ENCODE data around the gene HIVEP3.

Gene HIVEP3

DNA sequence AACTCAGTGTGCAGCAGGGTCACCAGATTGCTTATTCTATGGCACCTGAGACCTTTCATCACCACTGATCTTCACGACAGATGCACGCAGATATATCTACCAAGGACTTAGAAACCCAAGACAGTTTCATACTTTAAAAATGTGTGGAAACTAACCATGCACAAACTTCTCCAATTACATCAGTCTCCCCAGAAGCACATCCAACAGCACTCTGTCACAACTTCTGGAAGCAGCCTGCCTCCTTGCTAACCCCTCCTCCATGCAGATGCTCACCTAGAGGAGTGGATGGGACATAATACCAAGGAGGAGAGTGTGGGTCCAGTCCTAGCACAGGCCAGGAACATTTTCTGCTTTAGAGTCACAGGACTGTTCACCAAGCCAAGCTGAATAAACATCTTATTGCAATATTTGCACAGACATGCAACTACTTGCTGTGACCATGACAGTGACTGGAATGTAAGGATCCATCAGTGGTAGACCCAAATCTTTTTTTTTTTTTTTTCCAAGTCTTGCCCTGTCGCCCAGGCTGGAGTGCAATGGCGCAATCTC lies 69.4 kb downstream of the HIVEP3 start:
- no peaks in the 10 kb centered on the region for H3K79me2 ChIP-seq
- no peaks in the 10 kb centered on the region for H3K36me3 ChIP-seq (ENCODE audit: control insufficient read depth, insufficient read depth, low read length)
- no peak overlapping the region for H3K9ac ChIP-seq
- no peak overlapping the region for H3K27ac ChIP-seq
- no peak overlapping the region for H2AFZ ChIP-seq
- TF ChIP-seq, protein P1, sequence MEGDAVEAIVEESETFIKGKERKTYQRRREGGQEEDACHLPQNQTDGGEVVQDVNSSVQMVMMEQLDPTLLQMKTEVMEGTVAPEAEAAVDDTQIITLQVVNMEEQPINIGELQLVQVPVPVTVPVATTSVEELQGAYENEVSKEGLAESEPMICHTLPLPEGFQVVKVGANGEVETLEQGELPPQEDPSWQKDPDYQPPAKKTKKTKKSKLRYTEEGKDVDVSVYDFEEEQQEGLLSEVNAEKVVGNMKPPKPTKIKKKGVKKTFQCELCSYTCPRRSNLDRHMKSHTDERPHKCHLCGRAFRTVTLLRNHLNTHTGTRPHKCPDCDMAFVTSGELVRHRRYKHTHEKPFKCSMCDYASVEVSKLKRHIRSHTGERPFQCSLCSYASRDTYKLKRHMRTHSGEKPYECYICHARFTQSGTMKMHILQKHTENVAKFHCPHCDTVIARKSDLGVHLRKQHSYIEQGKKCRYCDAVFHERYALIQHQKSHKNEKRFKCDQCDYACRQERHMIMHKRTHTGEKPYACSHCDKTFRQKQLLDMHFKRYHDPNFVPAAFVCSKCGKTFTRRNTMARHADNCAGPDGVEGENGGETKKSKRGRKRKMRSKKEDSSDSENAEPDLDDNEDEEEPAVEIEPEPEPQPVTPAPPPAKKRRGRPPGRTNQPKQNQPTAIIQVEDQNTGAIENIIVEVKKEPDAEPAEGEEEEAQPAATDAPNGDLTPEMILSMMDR (IDR thresholded peaks at IDR 0.05), result no peak
- no peak overlapping the region for H3K4me3 ChIP-seq (ENCODE audit: low read depth, low read length)
- no peaks in the 10 kb centered on the region for H3K9me3 ChIP-seq (ENCODE audit: control insufficient read depth, low read length)
- no peaks in the 10 kb centered on the region for H3K27me3 ChIP-seq (ENCODE audit: control insufficient read depth, insufficient read depth, low read length)
- no peaks in the 10 kb centered on the region for H3K4me1 ChIP-seq
- H3K4me2 ChIP-seq (ENCODE audit: low read length), result no peak overlapping the region

DNA sequence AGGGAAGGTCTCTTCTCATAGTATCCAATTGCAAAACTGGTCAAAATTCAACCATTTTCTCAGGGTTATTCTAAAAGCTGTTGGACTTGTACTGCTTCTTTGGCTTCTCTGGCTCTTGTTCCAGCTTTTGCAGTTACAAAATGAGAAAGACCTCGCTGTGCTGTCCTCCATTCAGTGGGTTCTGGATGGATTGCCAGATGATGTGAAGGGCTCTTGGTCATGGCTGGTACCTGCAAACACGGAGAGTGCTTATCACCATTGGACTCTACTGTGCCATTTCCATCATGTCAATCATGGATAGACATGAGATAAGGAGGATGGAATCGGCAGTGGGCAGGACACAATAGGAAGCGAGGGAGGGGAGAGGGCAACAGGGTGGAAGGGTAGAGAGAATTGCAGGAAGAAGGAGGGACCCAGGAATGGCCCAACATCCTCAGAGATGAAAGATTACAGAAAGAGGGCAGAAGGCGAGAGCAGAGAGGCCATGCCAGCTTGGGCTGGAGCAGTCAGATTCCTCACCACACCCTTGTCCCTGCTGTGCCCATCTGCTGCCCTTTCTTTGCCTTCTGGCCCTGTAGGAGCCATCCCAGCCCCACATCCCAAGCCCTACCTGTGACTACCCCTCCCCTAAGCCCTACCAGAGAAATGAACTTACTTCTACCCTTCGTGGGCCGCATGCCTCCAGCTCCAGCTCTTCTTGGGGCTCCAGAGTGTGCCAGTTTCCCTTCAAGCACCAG lies 70.3 kb downstream of the HIVEP3 start:
- Histone ChIP-seq H3K4me3 (ENCODE audit: low read depth, low read length) (no peak overlapping the region), H3K9me3 (ENCODE audit: control insufficient read depth, low read length) (no peaks in the 10 kb centered on the region), H3K27ac (no peak overlapping the region), H2AFZ (no peak overlapping the region), H3K79me2 (no peaks in the 10 kb centered on the region), H3K27me3 (ENCODE audit: control insufficient read depth, insufficient read depth, low read length) (no peaks in the 10 kb centered on the region), H3K9ac (no peak overlapping the region), H3K36me3 (ENCODE audit: control insufficient read depth, insufficient read depth, low read length) (no peaks in the 10 kb centered on the region), H3K4me1 (no peaks in the 10 kb centered on the region), H3K4me2 (ENCODE audit: low read length) (no peak overlapping the region)
- TF ChIP-seq, protein P1 (IDR thresholded peaks at IDR 0.05), result no peak

DNA sequence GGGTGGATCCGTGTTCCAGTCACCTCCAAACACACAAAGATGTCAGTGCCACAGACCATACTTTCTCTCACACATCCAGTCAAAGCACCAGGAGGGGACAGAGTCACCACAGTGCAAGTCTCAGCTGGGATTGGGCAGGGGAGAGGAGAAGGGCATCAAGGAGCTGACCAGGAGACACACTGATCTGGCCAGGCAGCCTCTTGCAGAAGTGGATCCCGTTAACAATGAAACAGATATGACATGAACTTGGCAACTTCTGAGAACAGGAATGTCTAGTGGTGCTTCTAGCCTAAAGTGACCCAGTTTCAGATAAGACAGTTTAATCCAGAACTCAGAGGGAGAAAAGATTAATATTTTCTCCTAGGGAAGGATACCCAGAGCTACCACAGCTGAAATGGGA lies 71.0 kb downstream of the HIVEP3 start:
- H3K4me3 ChIP-seq (ENCODE audit: low read depth, low read length), result no peak overlapping the region
- TF ChIP-seq, protein P1 (IDR thresholded peaks at IDR 0.05), result no peak
- no peak overlapping the region for H2AFZ ChIP-seq

DNA sequence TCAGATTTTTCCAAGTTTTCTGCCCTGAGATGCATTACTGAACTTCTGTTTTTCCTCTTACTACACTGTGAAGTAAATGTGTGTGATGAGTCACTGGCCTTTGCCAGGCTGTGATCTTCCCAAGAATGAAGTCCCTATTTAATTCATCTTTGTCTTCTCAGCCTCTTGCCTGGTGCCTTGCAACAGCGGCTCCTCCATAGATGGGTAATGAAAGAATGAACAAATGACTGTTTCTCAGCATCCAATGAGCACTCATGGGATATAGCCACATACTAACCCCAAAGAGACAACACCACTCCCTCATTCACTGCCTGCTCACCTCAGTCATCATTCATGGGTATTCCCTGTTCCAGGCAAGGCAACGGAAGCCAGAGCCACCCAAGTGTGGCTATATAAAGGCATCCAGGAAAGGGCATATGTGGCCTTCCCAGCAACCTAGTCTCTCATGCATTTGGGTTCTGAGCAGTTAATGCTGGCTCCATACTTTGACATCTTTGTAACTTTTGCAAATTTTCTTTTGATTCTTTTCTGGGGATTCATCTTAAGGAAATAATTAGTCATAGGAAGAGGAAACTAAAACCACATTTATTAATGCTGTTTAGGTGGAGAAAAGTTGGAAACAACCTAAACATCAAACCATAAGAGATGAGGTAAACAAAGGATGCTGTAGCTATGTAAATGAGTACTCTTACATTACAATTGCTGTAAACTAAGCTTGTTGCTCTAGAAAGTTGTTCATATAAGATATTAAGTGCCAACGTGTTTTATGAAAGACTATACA lies 71.9 kb downstream of the HIVEP3 start:
- Histone ChIP-seq H2AFZ (no peak overlapping the region), H3K4me1 (peaks cover 3% of the 10 kb centered on the region), H3K4me2 (ENCODE audit: low read length) (no peak overlapping the region), H3K9me3 (ENCODE audit: control insufficient read depth, low read length) (no peaks in the 10 kb centered on the region), H3K4me3 (ENCODE audit: low read depth, low read length) (no peak overlapping the region), H3K27me3 (ENCODE audit: control insufficient read depth, insufficient read depth, low read length) (no peaks in the 10 kb centered on the region), H3K9ac (no peak overlapping the region), H3K36me3 (ENCODE audit: control insufficient read depth, insufficient read depth, low read length) (no peaks in the 10 kb centered on the region), H3K27ac (no peak overlapping the region), H3K79me2 (no peaks in the 10 kb centered on the region)
- TF ChIP-seq, protein P1 (IDR thresholded peaks at IDR 0.05), result no peak

More for the DNA sequence above, 71.0 kb downstream of the HIVEP3 start:
- H3K4me1 ChIP-seq, result peaks cover 3% of the 10 kb centered on the region
- H3K9ac ChIP-seq, result no peak overlapping the region
- no peaks in the 10 kb centered on the region for H3K27me3 ChIP-seq (ENCODE audit: control insufficient read depth, insufficient read depth, low read length)
- H3K4me2 ChIP-seq (ENCODE audit: low read length), result no peak overlapping the region
- H3K36me3 ChIP-seq (ENCODE audit: control insufficient read depth, insufficient read depth, low read length), result no peaks in the 10 kb centered on the region
- H3K79me2 ChIP-seq, result no peaks in the 10 kb centered on the region
- no peak overlapping the region for H3K27ac ChIP-seq
- no peaks in the 10 kb centered on the region for H3K9me3 ChIP-seq (ENCODE audit: control insufficient read depth, low read length)

Data from parathyroid adenoma (tissue), 2 donors.